Heart left ventricle (tissue), 16 donors: ENCODE measurements around the gene ERBB4. TPM values are rescaled to one million over a fixed set of nuclear protein-coding genes. Genes with fewer than 3 reads are reported as not detected.
A peak's percentile ranks its signal among the peaks of the same experiment; 100 is the strongest.

Source experiments
- ATAC-seq, 4 donors: fragments of 200-7000 bp; cut with Tn5 transposase; one replicate each; pipeline ENCODE4 v1.9.1; 2020 to 2022; ENCODE audit warnings: moderate library complexity in 4 of 4, mild to moderate bottlenecking in 3 of 4, moderate number of reproducible peaks in 1 of 4
- DNase-seq, 5 donors: peaks; one replicate each; pipeline ENCODE4 v3.0.0-alpha.2; 2020
- H3K27ac ChIP-seq, 12 donors: fragments of 200-600 bp; sonication (generic) in 4 of 12; one replicate each; pipeline versions ENCODE4 v1.5.0 to v1.8.0; 2016 to 2022; ENCODE audit warnings: mild to moderate bottlenecking in 2 of 12
- H3K27me3 ChIP-seq, 9 donors: fragments of 200-600 bp; sonication (generic) in 2 of 9; one replicate each; pipeline versions ENCODE4 v1.5.1 to v1.8.0; 2016 to 2022; ENCODE audit warnings: mild to moderate bottlenecking in 3 of 9
- H3K36me3 ChIP-seq, 9 donors: fragments of 200-600 bp; sonication (generic) in 2 of 9; one replicate each; pipeline versions ENCODE4 v1.5.0 to v1.8.0; 2018 to 2022; ENCODE audit warnings: mild to moderate bottlenecking in 2 of 9
- H3K4me1 ChIP-seq, 12 donors: fragments of 200-600 bp; sonication (generic) in 4 of 12; one replicate each; pipeline versions ENCODE4 v1.5.0 to v1.8.0; 2016 to 2022; ENCODE audit warnings: mild to moderate bottlenecking in 3 of 12
- H3K4me3 ChIP-seq, 12 donors: fragments of 200-600 bp; sonication (generic) in 4 of 12; one replicate each; pipeline versions ENCODE4 v1.5.0 to v1.8.0; 2017 to 2022; ENCODE audit warnings: mild to moderate bottlenecking in 9 of 12, moderate library complexity in 4 of 12
- H3K9me3 ChIP-seq, 12 donors: fragments of 200-600 bp; sonication (generic) in 4 of 12; one replicate each; pipeline versions ENCODE4 v1.5.0 to v1.8.0; 2016 to 2022; ENCODE audit warnings: mild to moderate bottlenecking in 1 of 12
- POLR2A ChIP-seq, 2 donors: fragments of 450-650 bp; IDR thresholded peaks; one replicate each; pipeline ENCODE4 v1.6.1; 2017; ENCODE audit warnings: antibody characterized with exemption in 2 of 2, mild to moderate bottlenecking in 2 of 2, moderate library complexity in 2 of 2
- WGBS, 4 donors: extraction: QIAGEN DNeasy Blood & Tissue Kit in 2 of 4; methylation state at CpG; one replicate each; pipeline versions ENCODE4 v1.1.5 to v1.1.7; 2013 to 2018; 5-methylcytosine and 5-hydroxymethylcytosine counted together
- intact Hi-C, 10 donors: fragments of 100-400 bp; cut with DNase I; formaldehyde crosslinking; loops; one replicate each; pipeline versions ENCODE4 v1.11.1 to v1.14.2; 2022
- polyA plus RNA-seq, 2 donors: library from polyadenylated mRNA; stranded (reverse); fragments of 200-250 nt; gene quantifications; one replicate each; pipeline ENCODE4 v1.2.3, GENCODE V29; 2013
- total RNA-seq, 9 donors: library from RNA; depleted of rRNA in 2 of 9; stranded (reverse); fragments of >200 nt in 2 of 9; fragmentation: NEBNext Ultra II Directional in 3 of 9; extraction: Animal tissue kit (Norgen Biotek cat#: 25700) in 3 of 9; gene quantifications; one replicate each; pipeline versions ENCODE4 v1.1.0 to v1.2.4, GENCODE V29; 2016 to 2023
- TF ChIP-seq, protein P1 (sequence below), 12 donors: fragments of 200-600 bp; sonication (generic) in 4 of 12; IDR thresholded peaks; one replicate each; pipeline versions ENCODE4 v1.5.0 to v1.8.0; 2018 to 2022; ENCODE audit warnings: antibody characterized with exemption in 12 of 12, mild to moderate bottlenecking in 5 of 12
- donor health status: ischemic (EF 13 %, LVEDD 7.1; RV severe dilation, severe dysfunction).
- donor health status: healthy with polysubstance abuse.
- donor health status: DM: no; HTN: yes; CAD: no.
- donor health status: DM: no; HTN: no; CAD: no.
- donor health status: ischemic (EF 25% LVEDD 6.9; RV normal size, moderate dysfunction).
- donor health status: ischemic (EF 25% LVEDD 5.7; RV mildly dilated, moderate dysfunction).
- donor health status: healthy.
- donor health status: DM: yes; HTN: yes; CAD: no.
- donor health status: ischemic (EF 35%, LVEDD 5.7; RV mildly dilated, moderate dysfunction).
- donor health status: nonischemic (EF 11% LVEDD 7.7; RV severe dilation, severe dysfunction).
- donor health status: DM: yes; HTN: yes; CAD: no.
- donor health status: PGD.
- donor health status: ischemic (EF 29% LVEDD 5.4; RV normal size, mild dysfunction).
- donor health status: nonischemic (EF 23%, LVEDD 6.1; RV moderate dilation, normal function).

The ERBB4 gene
- total and polyA plus RNA-seq, 11 donors, result 1.3 to 29.5 (median 11.7) TPM

DNA sequence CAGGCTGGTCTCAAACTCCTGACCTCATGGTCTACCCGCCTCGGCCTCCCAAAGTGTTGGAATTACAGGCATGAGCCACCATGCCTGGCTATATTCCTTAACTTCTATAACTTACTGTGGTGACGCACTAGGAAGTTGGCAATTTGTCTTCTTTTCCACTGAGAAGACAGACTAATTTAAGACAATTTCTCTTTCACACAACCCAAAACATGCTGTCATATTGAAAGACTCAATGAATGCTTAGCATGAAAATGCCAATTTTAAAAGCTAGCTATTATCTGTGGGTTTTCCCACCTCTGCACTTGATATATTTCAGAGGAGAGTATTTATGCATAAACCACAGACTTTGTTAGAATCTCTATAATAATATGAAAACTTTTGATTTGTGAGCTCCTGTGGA, 84.5 kb downstream of the ERBB4 start:
- Histone ChIP-seq H3K27me3 (no peaks in the 10 kb centered on the region), H3K27ac (no peak overlapping the region), H3K4me3 (no peak overlapping the region), H3K9me3 (peaks cover 0 to 5% (median 0%) of the 10 kb centered on the region in 12 donors), H3K4me1 (peaks cover 0 to 10% (median 0%) of the 10 kb centered on the region in 12 donors), H3K36me3 (no peaks in the 10 kb centered on the region)
- intact Hi-C loops, result no loop called here
- WGBS, 4 donors, result 79 to 91% (median 90%) methylated on average over 3 of the region's 3 CpGs
- ATAC-seq (no peak), DNase-seq (no peak)
- TF ChIP-seq POLR2A (IDR thresholded peaks at IDR 0.05), result no peak
- TF ChIP-seq, protein P1, sequence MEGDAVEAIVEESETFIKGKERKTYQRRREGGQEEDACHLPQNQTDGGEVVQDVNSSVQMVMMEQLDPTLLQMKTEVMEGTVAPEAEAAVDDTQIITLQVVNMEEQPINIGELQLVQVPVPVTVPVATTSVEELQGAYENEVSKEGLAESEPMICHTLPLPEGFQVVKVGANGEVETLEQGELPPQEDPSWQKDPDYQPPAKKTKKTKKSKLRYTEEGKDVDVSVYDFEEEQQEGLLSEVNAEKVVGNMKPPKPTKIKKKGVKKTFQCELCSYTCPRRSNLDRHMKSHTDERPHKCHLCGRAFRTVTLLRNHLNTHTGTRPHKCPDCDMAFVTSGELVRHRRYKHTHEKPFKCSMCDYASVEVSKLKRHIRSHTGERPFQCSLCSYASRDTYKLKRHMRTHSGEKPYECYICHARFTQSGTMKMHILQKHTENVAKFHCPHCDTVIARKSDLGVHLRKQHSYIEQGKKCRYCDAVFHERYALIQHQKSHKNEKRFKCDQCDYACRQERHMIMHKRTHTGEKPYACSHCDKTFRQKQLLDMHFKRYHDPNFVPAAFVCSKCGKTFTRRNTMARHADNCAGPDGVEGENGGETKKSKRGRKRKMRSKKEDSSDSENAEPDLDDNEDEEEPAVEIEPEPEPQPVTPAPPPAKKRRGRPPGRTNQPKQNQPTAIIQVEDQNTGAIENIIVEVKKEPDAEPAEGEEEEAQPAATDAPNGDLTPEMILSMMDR (IDR thresholded peaks at IDR 0.05), result no peak

DNA sequence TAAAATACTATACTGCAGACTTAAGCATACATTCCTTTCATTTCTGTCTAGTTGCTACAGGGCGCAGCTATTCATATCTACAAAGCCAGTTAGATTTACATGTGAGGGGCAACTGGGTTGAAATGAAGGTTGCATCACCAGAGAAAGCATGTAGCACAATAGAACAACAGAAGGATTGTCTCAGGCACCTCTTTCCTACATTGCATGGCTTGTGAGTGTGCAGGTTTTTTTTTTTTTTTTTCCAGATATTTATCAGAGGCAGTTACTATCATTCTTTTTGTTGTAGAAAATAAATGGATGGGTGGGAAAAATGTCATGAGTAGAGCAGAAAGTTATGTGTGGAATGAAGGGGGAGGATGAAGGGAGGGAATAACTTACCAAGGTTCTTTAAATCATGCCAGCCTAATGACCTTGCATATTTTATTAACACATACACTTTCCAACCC, 86.8 kb downstream of the ERBB4 start:
- Histone ChIP-seq H3K27ac (no peak overlapping the region), H3K27me3 (no peaks in the 10 kb centered on the region), H3K4me1 (peaks cover 0 to 10% (median 0%) of the 10 kb centered on the region in 12 donors), H3K36me3 (no peaks in the 10 kb centered on the region), H3K4me3 (no peak overlapping the region), H3K9me3 (no peaks in the 10 kb centered on the region)
- intact Hi-C loops, result no loop called here
- no peak for DNase-seq
- TF ChIP-seq, protein P1 (IDR thresholded peaks at IDR 0.05), result no peak
- TF ChIP-seq POLR2A (IDR thresholded peaks at IDR 0.05), result no peak
- 0 to 33% (median 19%) methylated on average over 1 of the region's 1 CpG for WGBS, 4 donors
- ATAC-seq, result peak in 1 of 4 donors; percentile 28

DNA sequence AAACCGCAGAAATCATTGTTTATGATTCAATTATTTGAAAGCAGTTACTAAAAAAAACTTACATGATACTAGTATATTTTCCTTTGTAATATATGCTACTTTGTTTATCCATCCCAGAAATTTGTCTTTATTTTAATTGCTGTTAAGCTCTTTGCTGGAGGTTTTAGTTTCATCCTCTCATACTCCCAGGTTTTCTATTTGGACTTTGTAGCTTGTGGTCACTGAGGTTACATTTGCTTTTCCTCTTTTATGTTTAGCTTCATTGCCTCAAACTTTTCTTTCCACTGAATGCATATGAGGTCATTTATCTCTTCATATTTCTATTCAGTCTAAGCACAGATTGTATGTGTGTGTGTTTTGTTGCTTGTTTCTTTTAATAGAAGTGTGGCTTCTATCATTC, 89.9 kb downstream of the ERBB4 start:
- WGBS, 4 donors, result 74 to 95% (median 75%) methylated on average over 1 of the region's 1 CpG

DNA sequence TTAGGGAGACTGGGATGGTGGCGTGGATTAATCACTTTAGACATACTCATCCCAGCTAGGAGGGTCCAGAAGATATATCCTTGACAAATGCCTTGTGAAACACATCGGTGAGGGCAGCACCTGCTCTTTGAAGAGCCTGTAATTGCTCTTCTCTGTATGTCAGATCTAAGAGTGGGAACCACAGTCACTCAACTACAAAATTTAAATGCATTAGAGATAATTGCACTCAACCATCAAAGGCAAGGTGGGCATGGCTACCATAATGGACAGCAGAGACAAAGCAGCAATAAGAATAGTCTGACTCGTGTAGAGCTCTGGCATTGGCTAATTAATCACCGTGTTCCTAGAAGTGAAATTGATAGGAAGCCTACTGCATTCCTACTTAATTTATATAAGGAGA, 96.8 kb downstream of the ERBB4 start:
- Histone ChIP-seq H3K4me3 (no peak overlapping the region), H3K4me1 (no peaks in the 10 kb centered on the region), H3K36me3 (no peaks in the 10 kb centered on the region), H3K27me3 (no peaks in the 10 kb centered on the region), H3K9me3 (peaks cover 0 to 19% (median 3%) of the 10 kb centered on the region in 12 donors), H3K27ac (no peak overlapping the region)
- intact Hi-C loops, result no loop called here
- no peak for ATAC-seq
- no peak for TF ChIP-seq POLR2A (IDR thresholded peaks at IDR 0.05)
- TF ChIP-seq, protein P1 (IDR thresholded peaks at IDR 0.05), result no peak
- no peak for DNase-seq
- WGBS, 4 donors, result 79 to 84% (median 82%) methylated on average over 4 of the region's 4 CpGs

More for the DNA sequence above, 89.9 kb downstream of the ERBB4 start:
- Histone ChIP-seq H3K27ac (no peak overlapping the region), H3K27me3 (no peaks in the 10 kb centered on the region), H3K4me3 (no peak overlapping the region), H3K36me3 (no peaks in the 10 kb centered on the region), H3K9me3 (no peaks in the 10 kb centered on the region), H3K4me1 (peaks cover 0 to 10% (median 0%) of the 10 kb centered on the region in 12 donors)
- TF ChIP-seq POLR2A (IDR thresholded peaks at IDR 0.05), result no peak
- TF ChIP-seq, protein P1 (IDR thresholded peaks at IDR 0.05), result no peak
- intact Hi-C loops, result no loop called here
- no peak for DNase-seq
- ATAC-seq, result no peak
